Mesenchymal stem cell (in vitro differentiated cells and primary cell): ENCODE results near the gene GTF2IRD1.
"Not testable (repeated sequence)": the region's sequence is repeated elsewhere in the genome, so short reads cannot be mapped to it uniquely, and the experiment has no call there.

Source experiments
- DNase-seq: peaks from one replicate; pipeline ENCODE4 v3.0.0-alpha.2; 2013
- H2AFZ ChIP-seq: one replicate; pipeline ENCODE4 v1.6.1; 2013; ENCODE audit warnings: low read depth, mild to moderate bottlenecking, control low read depth, inconsistent platforms, low read length, moderate library complexity
- H2AK5ac ChIP-seq: 2 replicates; pipeline ENCODE4 v1.6.1; 2013; ENCODE audit warnings: low read length, moderate library complexity, mild to moderate bottlenecking, inconsistent platforms; ENCODE audit not compliant: severe bottlenecking
- H2BK120ac ChIP-seq: one replicate; pipeline ENCODE4 v1.6.1; 2013; ENCODE audit warnings: low read depth, mild to moderate bottlenecking, inconsistent platforms, low read length, moderate library complexity
- H2BK12ac ChIP-seq, 2 experiments: one replicate each; pipeline ENCODE4 v1.6.1; 2013; ENCODE audit warnings: inconsistent platforms in 2 of 2, low read length in 2 of 2, mild to moderate bottlenecking in 2 of 2, moderate library complexity in 2 of 2, control low read depth in 1 of 2
- H2BK15ac ChIP-seq: one replicate; pipeline ENCODE4 v1.6.1; 2013; ENCODE audit warnings: mild to moderate bottlenecking, low read depth, inconsistent platforms; ENCODE audit not compliant: poor library complexity, severe bottlenecking
- H2BK5ac ChIP-seq: 2 replicates; pipeline ENCODE4 v1.6.1; 2013; ENCODE audit warnings: low read depth, mild to moderate bottlenecking, low read length, control low read depth, inconsistent platforms; ENCODE audit not compliant: poor library complexity, severe bottlenecking
- H3K14ac ChIP-seq, 2 experiments: one replicate each; pipeline ENCODE4 v1.6.1; 2013; ENCODE audit warnings: inconsistent platforms in 2 of 2, low read length in 2 of 2, control low read depth in 1 of 2, mild to moderate bottlenecking in 1 of 2, moderate library complexity in 1 of 2
- H3K18ac ChIP-seq, 2 experiments: one replicate each; pipeline ENCODE4 v1.6.1; 2013; ENCODE audit warnings: inconsistent platforms in 2 of 2, low read length in 2 of 2, control low read depth in 1 of 2, low read depth in 1 of 2, mild to moderate bottlenecking in 1 of 2
- H3K23ac ChIP-seq, 2 experiments: one replicate each; pipeline ENCODE4 v1.6.1; 2013; ENCODE audit warnings: inconsistent platforms in 2 of 2, low read length in 2 of 2, mild to moderate bottlenecking in 2 of 2, moderate library complexity in 2 of 2, control low read depth in 1 of 2
- H3K27ac ChIP-seq: 2 replicates; pipeline ENCODE4 v1.5.1; 2013; ENCODE audit warnings: mild to moderate bottlenecking, moderate library complexity, low read length, control low read depth, inconsistent platforms; ENCODE audit not compliant: poor library complexity, severe bottlenecking
- H3K27me3 ChIP-seq, 2 experiments: 2 replicates each; pipeline versions ENCODE4 v1.6.1 to v1.7.0; 2013; ENCODE audit warnings: low read length in 2 of 2, mild to moderate bottlenecking in 2 of 2, moderate library complexity in 2 of 2, control low read depth in 1 of 2, inconsistent platforms in 1 of 2; ENCODE audit not compliant: control insufficient read depth in 1 of 2, insufficient read depth in 1 of 2
- H3K36me3 ChIP-seq, 2 experiments: 2 replicates each; pipeline versions ENCODE4 v1.6.1 to v1.7.0; 2013; ENCODE audit warnings: low read length in 2 of 2, control low read depth in 1 of 2, inconsistent platforms in 1 of 2, low read depth in 1 of 2, mild to moderate bottlenecking in 1 of 2; ENCODE audit not compliant: insufficient read depth in 2 of 2, control insufficient read depth in 1 of 2
- H3K4ac ChIP-seq, 2 experiments: one replicate each; pipeline ENCODE4 v1.6.1; 2013; ENCODE audit warnings: inconsistent platforms in 2 of 2, low read length in 2 of 2, mild to moderate bottlenecking in 2 of 2, moderate library complexity in 2 of 2, control low read depth in 1 of 2, low read depth in 1 of 2
- H3K4me1 ChIP-seq: 2 replicates; pipeline ENCODE4 v1.6.1; 2013; ENCODE audit warnings: low read depth, low read length, control low read depth; ENCODE audit not compliant: control insufficient read depth, insufficient read depth
- H3K4me2 ChIP-seq: 2 replicates; pipeline ENCODE4 v1.6.1; 2013; ENCODE audit warnings: low read length, mild to moderate bottlenecking, inconsistent platforms; ENCODE audit not compliant: poor library complexity, severe bottlenecking
- H3K4me3 ChIP-seq, 2 experiments: 2 replicates each; pipeline versions ENCODE4 v1.5.1 to v1.7.0; 2013; ENCODE audit warnings: low read length in 2 of 2, mild to moderate bottlenecking in 2 of 2, control low read depth in 1 of 2, low read depth in 1 of 2; ENCODE audit not compliant: insufficient read depth in 1 of 2
- H3K79me1 ChIP-seq: replicated peaks from 2 replicates; pipeline ENCODE4 v1.6.1; 2013; ENCODE audit warnings: mild to moderate bottlenecking, control low read depth, low read length, inconsistent platforms; ENCODE audit not compliant: poor library complexity, severe bottlenecking
- H3K9ac ChIP-seq: 2 replicates; pipeline ENCODE4 v1.7.0; 2013; ENCODE audit warnings: mild to moderate bottlenecking, low read length, moderate library complexity
- H3K9me3 ChIP-seq: 2 replicates; pipeline ENCODE4 v1.7.0; 2013; ENCODE audit warnings: mild to moderate bottlenecking, low read length; ENCODE audit not compliant: control insufficient read depth
- H4K8ac ChIP-seq: one replicate; pipeline ENCODE4 v1.6.1; 2013; ENCODE audit warnings: inconsistent platforms, mild to moderate bottlenecking, low read length, moderate library complexity
- H4K91ac ChIP-seq: one replicate; pipeline ENCODE4 v1.6.1; 2013; ENCODE audit warnings: mild to moderate bottlenecking, low read length, inconsistent platforms
- WGBS: methylation state at CpG from one replicate; pipeline ENCODE4 v1.1.7; 2013; ENCODE audit warnings: mixed read lengths; 5-methylcytosine and 5-hydroxymethylcytosine counted together

Gene GTF2IRD1

GRCh38 chr7:74439541-74439940 lies 14.2 kb upstream of the GTF2IRD1 start:
- Histone ChIP-seq H3K18ac (no peak overlapping the region), H3K4me2 (no peak overlapping the region), H4K8ac (no peak overlapping the region), H3K9ac (no peak overlapping the region), H3K27me3 (peaks cover 0 to 7% of the 10 kb centered on the region in 2 experiments), H4K91ac (no peak overlapping the region), H2BK15ac (peak overlapping the region; percentile 28), H2BK120ac (no peak overlapping the region), H2AFZ (no peak overlapping the region), H3K9me3 (peaks cover 10% of the 10 kb centered on the region), H3K23ac (no peak overlapping the region), H3K4ac (no peak overlapping the region), H3K36me3 (no peaks in the 10 kb centered on the region), H2AK5ac (no peak overlapping the region), H2BK12ac (no peak overlapping the region), H3K4me1 (peaks cover 15% of the 10 kb centered on the region), H3K27ac (no peak overlapping the region), H3K4me3 (no peak overlapping the region), H3K79me1 (no peaks in the 10 kb centered on the region), H3K14ac (no peak overlapping the region), H2BK5ac (no peak overlapping the region)
- 93% methylated on average over 4 of the region's 4 CpGs for WGBS
- DNase-seq = no peak

GRCh38 chr7:74440143-74440542 lies 13.6 kb upstream of the GTF2IRD1 start:
- not testable (repeated sequence) for H3K27me3 ChIP-seq, H2BK120ac ChIP-seq, H3K18ac ChIP-seq, H3K4me2 ChIP-seq, H2AFZ ChIP-seq, DNase-seq, H4K91ac ChIP-seq, H3K27ac ChIP-seq, H2BK5ac ChIP-seq, H3K4me3 ChIP-seq, H2AK5ac ChIP-seq, H2BK15ac ChIP-seq, H3K4ac ChIP-seq, H3K79me1 ChIP-seq, H3K23ac ChIP-seq, H4K8ac ChIP-seq, H2BK12ac ChIP-seq, H3K36me3 ChIP-seq, H3K14ac ChIP-seq, H3K9ac ChIP-seq
- whole genome bisulfite sequencing = 91% methylated on average over 3 of the region's 3 CpGs
- Histone ChIP-seq H3K4me1 (peaks cover 13% of the 10 kb centered on the region), H3K9me3 (peaks cover 10% of the 10 kb centered on the region)

GRCh38 chr7:74441801-74442200 lies 11.9 kb upstream of the GTF2IRD1 start:
- peaks cover 10% of the 10 kb centered on the region for H3K9me3 ChIP-seq
- peak overlapping the region; percentile 55 to 80 for H3K18ac ChIP-seq
- H3K79me1 ChIP-seq = no peaks in the 10 kb centered on the region
- peak overlapping the region; percentile 14 to 24 for H3K4ac ChIP-seq
- H3K4me2 ChIP-seq = no peak overlapping the region
- no peak overlapping the region for H2BK15ac ChIP-seq
- H3K27ac ChIP-seq = no peak overlapping the region
- peaks cover 0 to 7% of the 10 kb centered on the region in 2 experiments for H3K27me3 ChIP-seq
- peak overlapping the region; percentile 19 for H4K8ac ChIP-seq
- no peak overlapping the region for H3K9ac ChIP-seq
- peak overlapping the region; percentile 37 for H2AFZ ChIP-seq
- WGBS = 46% methylated on average over 9 of the region's 10 CpGs
- peaks cover 7% of the 10 kb centered on the region for H3K4me1 ChIP-seq
- DNase-seq = no peak
- no peak overlapping the region for H2BK5ac ChIP-seq
- H2AK5ac ChIP-seq = no peak overlapping the region
- no peak overlapping the region for H2BK120ac ChIP-seq
- no peak overlapping the region for H3K14ac ChIP-seq
- no peak overlapping the region for H3K4me3 ChIP-seq
- no peaks in the 10 kb centered on the region for H3K36me3 ChIP-seq
- no peak overlapping the region for H4K91ac ChIP-seq
- H3K23ac ChIP-seq = no peak overlapping the region
- no peak overlapping the region for H2BK12ac ChIP-seq

GRCh38 chr7:74443543-74444247 lies 10.0 kb upstream of the GTF2IRD1 start:
- no peak overlapping the region for H2AFZ ChIP-seq
- H3K14ac ChIP-seq = no peak overlapping the region
- no peak overlapping the region for H3K27ac ChIP-seq
- H2BK15ac ChIP-seq = no peak overlapping the region
- H3K79me1 ChIP-seq = no peaks in the 10 kb centered on the region
- no peak overlapping the region for H2BK120ac ChIP-seq
- no peak for DNase-seq
- no peak overlapping the region for H3K18ac ChIP-seq
- no peaks in the 10 kb centered on the region for H3K36me3 ChIP-seq
- no peak overlapping the region for H2BK12ac ChIP-seq
- WGBS = 90% methylated on average over 17 of the region's 21 CpGs
- H4K91ac ChIP-seq = no peak overlapping the region
- no peak overlapping the region for H3K4me3 ChIP-seq
- peaks cover 0 to 7% of the 10 kb centered on the region in 2 experiments for H3K27me3 ChIP-seq
- no peak overlapping the region for H3K4ac ChIP-seq
- H3K9me3 ChIP-seq = peaks cover 2% of the 10 kb centered on the region
- no peak overlapping the region for H3K4me2 ChIP-seq
- H4K8ac ChIP-seq = no peak overlapping the region
- H3K9ac ChIP-seq = no peak overlapping the region
- H3K4me1 ChIP-seq = peaks cover 7% of the 10 kb centered on the region
- H3K23ac ChIP-seq = no peak overlapping the region
- H2AK5ac ChIP-seq = no peak overlapping the region
- H2BK5ac ChIP-seq = no peak overlapping the region
